ENCODE results near the gene TTC7B. TPM values are rescaled to one million over a fixed set of nuclear protein-coding genes. Genes with fewer than 3 reads are reported as not detected.

Gene TTC7B
- total and polyA plus RNA-seq, 2 of the 13 experiments (the other 11 are each of a cell fraction or from before 2014, with no cell fraction given), result 1.3 to 3.2 TPM

DNA sequence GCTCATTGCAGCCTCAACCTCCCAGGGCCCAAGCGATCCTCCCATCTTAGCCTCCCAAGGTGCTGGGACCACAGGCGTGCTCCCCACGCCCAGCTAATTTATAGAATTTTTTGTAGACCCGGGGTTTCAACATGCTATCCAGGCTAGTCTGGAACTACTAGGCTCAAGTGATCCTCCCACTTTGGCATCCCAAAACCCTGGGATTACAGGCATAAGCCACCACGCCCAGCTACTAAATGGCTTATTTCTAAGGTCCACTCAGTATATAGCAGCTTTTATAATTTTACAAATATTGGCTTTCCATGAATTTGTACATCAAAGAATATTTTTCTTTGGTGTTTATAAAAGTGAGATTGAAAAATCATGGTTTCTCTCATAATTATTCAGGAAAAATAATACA, 167.8 kb downstream of the TTC7B start:
- WGBS (ENCODE audit: low lambda C conversion rate), result 73% methylated on average over 5 of the region's 5 CpGs
- peaks cover 21% of the 10 kb centered on the region for H3K4me1 ChIP-seq (ENCODE audit: insufficient read depth, low read length)
- intact Hi-C loops (cut with micrococcal nuclease; ENCODE audit: unreplicated experiment), result no loop called here
- H3K27me3 ChIP-seq (ENCODE audit: control insufficient read depth in 1 of 2, insufficient read depth in 2 of 2, low read length in 2 of 2), result no peaks in the 10 kb centered on the region
- H4K20me1 ChIP-seq (ENCODE audit: insufficient read depth, low read length), result no peaks in the 10 kb centered on the region
- H2AFZ ChIP-seq (ENCODE audit: low read length), result no peak overlapping the region
- no TSS peak for BruUV-seq (replicated peaks)
- no peaks in the 10 kb centered on the region for H3K9me3 ChIP-seq (ENCODE audit: low read length)
- FAIRE-seq (no peak), ATAC-seq (no peak), DNase-seq (ENCODE audit: low spot score) (no peak)
- H3K79me2 ChIP-seq (ENCODE audit: insufficient read depth, low read length), result no peaks in the 10 kb centered on the region
- TF ChIP-seq ZNF484 (CRISPR knock-in tag; IDR thresholded peaks at IDR 0.05; ENCODE audit: borderline replicate concordance, low read depth) (no peak), ZNF713 (CRISPR knock-in tag; IDR thresholded peaks at IDR 0.05) (no peak), CBX1 (IDR thresholded peaks at IDR 0.05; ENCODE audit: low read depth) (no peak), ZNF34 (CRISPR knock-in tag; IDR thresholded peaks at IDR 0.05; ENCODE audit: borderline replicate concordance) (no peak), ZNF782 (CRISPR knock-in tag; IDR thresholded peaks at IDR 0.05; ENCODE audit: borderline replicate concordance) (no peak), MED8 (CRISPR knock-in tag; IDR thresholded peaks at IDR 0.05; ENCODE audit: insufficient replicate concordance) (no peak), ZNF501 (CRISPR knock-in tag; IDR thresholded peaks at IDR 0.05) (no peak), ARNT (IDR thresholded peaks at IDR 0.05) (no peak), ZNF574 (CRISPR knock-in tag; IDR thresholded peaks at IDR 0.05) (no peak), ZNF891 (CRISPR knock-in tag; IDR thresholded peaks at IDR 0.05) (no peak), JUND (CRISPR knock-in tag; IDR thresholded peaks at IDR 0.05) (no peak), MIXL1 (CRISPR knock-in tag; IDR thresholded peaks at IDR 0.05) (no peak), JDP2 (CRISPR knock-in tag; IDR thresholded peaks at IDR 0.05; ENCODE audit: borderline replicate concordance) (no peak), PPARG (CRISPR knock-in tag; conservative IDR thresholded peaks at IDR 0.05) (no peak)
- TF ChIP-seq, protein P1, sequence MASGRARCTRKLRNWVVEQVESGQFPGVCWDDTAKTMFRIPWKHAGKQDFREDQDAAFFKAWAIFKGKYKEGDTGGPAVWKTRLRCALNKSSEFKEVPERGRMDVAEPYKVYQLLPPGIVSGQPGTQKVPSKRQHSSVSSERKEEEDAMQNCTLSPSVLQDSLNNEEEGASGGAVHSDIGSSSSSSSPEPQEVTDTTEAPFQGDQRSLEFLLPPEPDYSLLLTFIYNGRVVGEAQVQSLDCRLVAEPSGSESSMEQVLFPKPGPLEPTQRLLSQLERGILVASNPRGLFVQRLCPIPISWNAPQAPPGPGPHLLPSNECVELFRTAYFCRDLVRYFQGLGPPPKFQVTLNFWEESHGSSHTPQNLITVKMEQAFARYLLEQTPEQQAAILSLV (CRISPR knock-in tag; IDR thresholded peaks at IDR 0.05; ENCODE audit: borderline replicate concordance), result no peak
- H3K27ac ChIP-seq (ENCODE audit: extremely low read length, insufficient read depth, low read length), result no peak overlapping the region
- H3K9ac ChIP-seq (ENCODE audit: insufficient read depth, low read depth, low read length), result no peak overlapping the region
- H3K4me3 ChIP-seq (replicated peaks in 1 of 3; ENCODE audit: insufficient read depth in 1 of 3, low read depth in 2 of 3, low read length in 3 of 3), result no peak overlapping the region
- POLR2A ChIA-PET, result no interaction called here
- no peak overlapping the region for H3K4me2 ChIP-seq (ENCODE audit: low read depth, low read length)
- in situ Hi-C loops (cut with HindIII; ENCODE audit: extremely low pct_ligation_motif_present, low pct_unique_long_range_greater_than_20kb), result no loop called here
- H3K36me3 ChIP-seq (replicated peaks in 1 of 2; ENCODE audit: control insufficient read depth in 1 of 2, insufficient read depth in 2 of 2, low read length in 2 of 2), result no peaks in the 10 kb centered on the region
- CTCF ChIA-PET (ENCODE audit: low intra/inter-chr PET ratio, low total read pairs), result no interaction called here
